ENCODE data around the gene SEPHS1. TPM values are rescaled to one million over a fixed set of nuclear protein-coding genes. Genes with fewer than 3 reads are reported as not detected.
"Not testable (repeated sequence)": the region's sequence is repeated elsewhere in the genome, so short reads cannot be mapped to it uniquely, and the experiment has no call there.

Gene SEPHS1
- total RNA-seq, 1 donor from 2014 or later: 51.1 TPM

GRCh38 chr10:13382703-13383398, 34.8 kb upstream of the SEPHS1 start:
- Mint-ChIP-seq H3K4me3 (ENCODE audit: unreplicated experiment) (no peak overlapping the region), H3K36me3 (ENCODE audit: unreplicated experiment) (no peaks in the 10 kb centered on the region), H3K27ac (ENCODE audit: unreplicated experiment) (no peak overlapping the region), H3K4me1 (ENCODE audit: low read depth, unreplicated experiment) (no peaks in the 10 kb centered on the region), H3K9me3 (ENCODE audit: unreplicated experiment) (peaks cover 2% of the 10 kb centered on the region), H3K27me3 (ENCODE audit: unreplicated experiment) (peaks cover 8% of the 10 kb centered on the region)
- DNase-seq: no peak
- TF ChIP-seq CTCF (IDR thresholded peaks at IDR 0.05; ENCODE audit: partially characterized antibody, unreplicated experiment): no peak

GRCh38 chr10:13379061-13379460, 31.0 kb upstream of the SEPHS1 start:
- H3K36me3 Mint-ChIP-seq (ENCODE audit: unreplicated experiment); H3K4me1 Mint-ChIP-seq (ENCODE audit: low read depth, unreplicated experiment); H3K27ac Mint-ChIP-seq (ENCODE audit: unreplicated experiment); H3K4me3 Mint-ChIP-seq (ENCODE audit: unreplicated experiment); DNase-seq; H3K9me3 Mint-ChIP-seq (ENCODE audit: unreplicated experiment): not testable (repeated sequence)
- H3K27me3 Mint-ChIP-seq (ENCODE audit: unreplicated experiment): peaks cover 11% of the 10 kb centered on the region

- Mint-ChIP-seq H3K36me3 (ENCODE audit: unreplicated experiment) (no peaks in the 10 kb centered on the region), H3K9me3 (ENCODE audit: unreplicated experiment) (peaks cover 2% of the 10 kb centered on the region), H3K27me3 (ENCODE audit: unreplicated experiment) (peaks cover 3% of the 10 kb centered on the region), H3K27ac (ENCODE audit: unreplicated experiment) (no peak overlapping the region), H3K4me3 (ENCODE audit: unreplicated experiment) (no peak overlapping the region), H3K4me1 (ENCODE audit: low read depth, unreplicated experiment) (no peaks in the 10 kb centered on the region)
- no peak for DNase-seq
- no peak for TF ChIP-seq CTCF (IDR thresholded peaks at IDR 0.05; ENCODE audit: partially characterized antibody, unreplicated experiment)
These were observed 28.7 kb upstream of the SEPHS1 start for GRCh38 chr10:13376746-13377145.

GRCh38 chr10:13376297-13376696, 28.2 kb upstream of the SEPHS1 start:
- H3K4me3 Mint-ChIP-seq (ENCODE audit: unreplicated experiment): no peak overlapping the region
- no peaks in the 10 kb centered on the region for H3K4me1 Mint-ChIP-seq (ENCODE audit: low read depth, unreplicated experiment)
- no peaks in the 10 kb centered on the region for H3K36me3 Mint-ChIP-seq (ENCODE audit: unreplicated experiment)

GRCh38 chr10:13375791-13376190, 27.7 kb upstream of the SEPHS1 start:
- Mint-ChIP-seq H3K4me3 (ENCODE audit: unreplicated experiment) (no peak overlapping the region), H3K27me3 (ENCODE audit: unreplicated experiment) (peaks cover 3% of the 10 kb centered on the region), H3K27ac (ENCODE audit: unreplicated experiment) (no peak overlapping the region), H3K36me3 (ENCODE audit: unreplicated experiment) (no peaks in the 10 kb centered on the region), H3K4me1 (ENCODE audit: low read depth, unreplicated experiment) (no peaks in the 10 kb centered on the region), H3K9me3 (ENCODE audit: unreplicated experiment) (peaks cover 2% of the 10 kb centered on the region)
- no peak for DNase-seq
- no peak for TF ChIP-seq CTCF (IDR thresholded peaks at IDR 0.05; ENCODE audit: partially characterized antibody, unreplicated experiment)

More at GRCh38 chr10:13376297-13376696, 28.2 kb upstream of the SEPHS1 start:
- H3K27me3 Mint-ChIP-seq (ENCODE audit: unreplicated experiment): peaks cover 3% of the 10 kb centered on the region
- no peak for TF ChIP-seq CTCF (IDR thresholded peaks at IDR 0.05; ENCODE audit: partially characterized antibody, unreplicated experiment)
- no peak overlapping the region for H3K27ac Mint-ChIP-seq (ENCODE audit: unreplicated experiment)
- DNase-seq: no peak
- H3K9me3 Mint-ChIP-seq (ENCODE audit: unreplicated experiment): peaks cover 2% of the 10 kb centered on the region
